ENCODE measurements around the gene ATP2B2.

DNA sequence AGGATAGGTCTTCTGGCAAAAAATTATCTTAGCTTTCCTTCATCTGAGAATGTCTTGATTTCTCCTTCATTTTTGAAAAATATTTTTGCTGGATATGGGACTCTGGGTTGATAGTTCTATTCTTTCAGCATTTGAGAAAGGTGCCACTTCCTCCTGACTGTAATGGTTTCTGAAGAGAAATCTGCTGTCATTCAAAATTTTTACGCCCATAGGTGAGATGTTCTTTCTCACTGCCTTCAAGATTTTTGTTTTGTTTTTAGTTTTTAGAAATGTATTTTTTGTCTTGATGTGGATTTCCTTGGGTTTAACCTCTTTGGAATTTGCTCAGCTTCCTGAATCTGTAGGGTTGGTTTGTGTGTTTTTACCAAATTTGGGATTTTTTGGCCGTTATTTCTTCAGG is 37.1 kb upstream of the ATP2B2 start:
- TF ChIP-seq ARNTL (CRISPR knock-in tag; IDR thresholded peaks at IDR 0.05; ENCODE audit: borderline replicate concordance, low read depth) = no peak
- no peak for TF ChIP-seq ZC3H10 (CRISPR knock-in tag; IDR thresholded peaks at IDR 0.05)
- TF ChIP-seq, protein P1, sequence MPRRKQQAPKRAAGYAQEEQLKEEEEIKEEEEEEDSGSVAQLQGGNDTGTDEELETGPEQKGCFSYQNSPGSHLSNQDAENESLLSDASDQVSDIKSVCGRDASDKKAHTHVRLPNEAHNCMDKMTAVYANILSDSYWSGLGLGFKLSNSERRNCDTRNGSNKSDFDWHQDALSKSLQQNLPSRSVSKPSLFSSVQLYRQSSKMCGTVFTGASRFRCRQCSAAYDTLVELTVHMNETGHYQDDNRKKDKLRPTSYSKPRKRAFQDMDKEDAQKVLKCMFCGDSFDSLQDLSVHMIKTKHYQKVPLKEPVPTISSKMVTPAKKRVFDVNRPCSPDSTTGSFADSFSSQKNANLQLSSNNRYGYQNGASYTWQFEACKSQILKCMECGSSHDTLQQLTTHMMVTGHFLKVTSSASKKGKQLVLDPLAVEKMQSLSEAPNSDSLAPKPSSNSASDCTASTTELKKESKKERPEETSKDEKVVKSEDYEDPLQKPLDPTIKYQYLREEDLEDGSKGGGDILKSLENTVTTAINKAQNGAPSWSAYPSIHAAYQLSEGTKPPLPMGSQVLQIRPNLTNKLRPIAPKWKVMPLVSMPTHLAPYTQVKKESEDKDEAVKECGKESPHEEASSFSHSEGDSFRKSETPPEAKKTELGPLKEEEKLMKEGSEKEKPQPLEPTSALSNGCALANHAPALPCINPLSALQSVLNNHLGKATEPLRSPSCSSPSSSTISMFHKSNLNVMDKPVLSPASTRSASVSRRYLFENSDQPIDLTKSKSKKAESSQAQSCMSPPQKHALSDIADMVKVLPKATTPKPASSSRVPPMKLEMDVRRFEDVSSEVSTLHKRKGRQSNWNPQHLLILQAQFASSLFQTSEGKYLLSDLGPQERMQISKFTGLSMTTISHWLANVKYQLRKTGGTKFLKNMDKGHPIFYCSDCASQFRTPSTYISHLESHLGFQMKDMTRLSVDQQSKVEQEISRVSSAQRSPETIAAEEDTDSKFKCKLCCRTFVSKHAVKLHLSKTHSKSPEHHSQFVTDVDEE (CRISPR knock-in tag; IDR thresholded peaks at IDR 0.05) = no peak
- TF ChIP-seq TOX (CRISPR knock-in tag; IDR thresholded peaks at IDR 0.05; ENCODE audit: borderline replicate concordance) = no peak
- TF ChIP-seq ZFP30 (CRISPR knock-in tag; IDR thresholded peaks at IDR 0.05) = no peak
- TF ChIP-seq, protein P2, sequence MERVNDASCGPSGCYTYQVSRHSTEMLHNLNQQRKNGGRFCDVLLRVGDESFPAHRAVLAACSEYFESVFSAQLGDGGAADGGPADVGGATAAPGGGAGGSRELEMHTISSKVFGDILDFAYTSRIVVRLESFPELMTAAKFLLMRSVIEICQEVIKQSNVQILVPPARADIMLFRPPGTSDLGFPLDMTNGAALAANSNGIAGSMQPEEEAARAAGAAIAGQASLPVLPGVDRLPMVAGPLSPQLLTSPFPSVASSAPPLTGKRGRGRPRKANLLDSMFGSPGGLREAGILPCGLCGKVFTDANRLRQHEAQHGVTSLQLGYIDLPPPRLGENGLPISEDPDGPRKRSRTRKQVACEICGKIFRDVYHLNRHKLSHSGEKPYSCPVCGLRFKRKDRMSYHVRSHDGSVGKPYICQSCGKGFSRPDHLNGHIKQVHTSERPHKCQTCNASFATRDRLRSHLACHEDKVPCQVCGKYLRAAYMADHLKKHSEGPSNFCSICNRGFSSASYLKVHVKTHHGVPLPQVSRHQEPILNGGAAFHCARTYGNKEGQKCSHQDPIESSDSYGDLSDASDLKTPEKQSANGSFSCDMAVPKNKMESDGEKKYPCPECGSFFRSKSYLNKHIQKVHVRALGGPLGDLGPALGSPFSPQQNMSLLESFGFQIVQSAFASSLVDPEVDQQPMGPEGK (CRISPR knock-in tag; IDR thresholded peaks at IDR 0.05; ENCODE audit: borderline replicate concordance) = no peak
- no peak for TF ChIP-seq PPARA (CRISPR knock-in tag; IDR thresholded peaks at IDR 0.05; ENCODE audit: borderline replicate concordance)
- TF ChIP-seq TCF4 (CRISPR knock-in tag; IDR thresholded peaks at IDR 0.05; ENCODE audit: borderline replicate concordance) = no peak
- TF ChIP-seq RARB (CRISPR knock-in tag; IDR thresholded peaks at IDR 0.05) = no peak
- no peak for TF ChIP-seq ZFP3 (CRISPR knock-in tag; IDR thresholded peaks at IDR 0.05)
- TF ChIP-seq, protein P3, sequence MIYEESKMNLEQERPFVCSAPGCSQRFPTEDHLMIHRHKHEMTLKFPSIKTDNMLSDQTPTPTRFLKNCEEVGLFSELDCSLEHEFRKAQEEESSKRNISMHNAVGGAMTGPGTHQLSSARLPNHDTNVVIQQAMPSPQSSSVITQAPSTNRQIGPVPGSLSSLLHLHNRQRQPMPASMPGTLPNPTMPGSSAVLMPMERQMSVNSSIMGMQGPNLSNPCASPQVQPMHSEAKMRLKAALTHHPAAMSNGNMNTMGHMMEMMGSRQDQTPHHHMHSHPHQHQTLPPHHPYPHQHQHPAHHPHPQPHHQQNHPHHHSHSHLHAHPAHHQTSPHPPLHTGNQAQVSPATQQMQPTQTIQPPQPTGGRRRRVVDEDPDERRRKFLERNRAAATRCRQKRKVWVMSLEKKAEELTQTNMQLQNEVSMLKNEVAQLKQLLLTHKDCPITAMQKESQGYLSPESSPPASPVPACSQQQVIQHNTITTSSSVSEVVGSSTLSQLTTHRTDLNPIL (CRISPR knock-in tag; IDR thresholded peaks at IDR 0.05; ENCODE audit: low read depth) = no peak
- TF ChIP-seq CSDC2 (CRISPR knock-in tag; IDR thresholded peaks at IDR 0.05) = no peak
- no peak for TF ChIP-seq BACH2 (CRISPR knock-in tag; IDR thresholded peaks at IDR 0.05; ENCODE audit: borderline replicate concordance)
- TF ChIP-seq ZNF8 (CRISPR knock-in tag; IDR thresholded peaks at IDR 0.05) = no peak

Measured in SK-N-SH treated with all-trans-retinoic acid at 6 μM for 48 hours (cell line).